ENCODE results near the gene IL17RB.

Gene IL17RB

DNA sequence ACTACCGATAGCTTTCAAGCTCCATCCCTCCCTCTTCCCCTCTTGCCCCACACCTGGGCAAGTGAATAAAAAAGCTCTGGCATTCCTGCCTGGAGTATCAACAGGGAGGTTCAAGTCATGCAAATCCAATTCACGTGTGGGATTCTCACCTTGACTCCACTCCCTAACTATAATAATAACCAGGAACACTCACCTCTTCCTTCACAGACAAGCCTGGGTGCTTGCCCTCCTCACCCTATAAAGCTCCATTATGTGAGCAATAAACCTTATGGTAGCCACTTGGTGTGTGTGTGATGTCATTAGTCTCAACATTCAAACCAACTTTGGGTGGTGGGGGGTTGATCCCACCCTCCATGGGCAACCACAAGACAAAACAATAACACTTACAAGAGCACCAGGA is 16.8 kb upstream of the IL17RB start:
- no peak for DNase-seq (ENCODE audit: low read depth)

DNA sequence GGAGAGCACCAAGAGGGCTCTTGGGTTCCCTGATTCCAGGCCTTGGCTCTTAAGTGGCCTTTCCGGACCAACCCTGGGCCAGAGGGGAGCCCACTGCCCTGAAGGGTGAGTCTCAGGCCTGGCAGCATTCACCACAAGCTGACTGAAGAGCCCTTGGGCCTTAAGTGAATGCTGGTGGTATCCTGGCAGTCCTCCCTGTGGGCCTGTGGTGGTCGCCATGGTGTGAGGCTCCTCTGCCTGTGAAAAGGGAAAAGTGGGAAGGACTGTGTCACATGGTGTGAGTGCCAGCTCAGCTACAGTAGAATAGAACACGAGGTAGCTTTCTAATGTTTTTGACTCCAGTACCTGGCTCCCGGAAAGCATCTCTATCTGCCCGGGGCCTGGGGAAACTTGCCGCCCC is 15.4 kb upstream of the IL17RB start:
- DNase-seq (ENCODE audit: low read depth), result no peak

DNA sequence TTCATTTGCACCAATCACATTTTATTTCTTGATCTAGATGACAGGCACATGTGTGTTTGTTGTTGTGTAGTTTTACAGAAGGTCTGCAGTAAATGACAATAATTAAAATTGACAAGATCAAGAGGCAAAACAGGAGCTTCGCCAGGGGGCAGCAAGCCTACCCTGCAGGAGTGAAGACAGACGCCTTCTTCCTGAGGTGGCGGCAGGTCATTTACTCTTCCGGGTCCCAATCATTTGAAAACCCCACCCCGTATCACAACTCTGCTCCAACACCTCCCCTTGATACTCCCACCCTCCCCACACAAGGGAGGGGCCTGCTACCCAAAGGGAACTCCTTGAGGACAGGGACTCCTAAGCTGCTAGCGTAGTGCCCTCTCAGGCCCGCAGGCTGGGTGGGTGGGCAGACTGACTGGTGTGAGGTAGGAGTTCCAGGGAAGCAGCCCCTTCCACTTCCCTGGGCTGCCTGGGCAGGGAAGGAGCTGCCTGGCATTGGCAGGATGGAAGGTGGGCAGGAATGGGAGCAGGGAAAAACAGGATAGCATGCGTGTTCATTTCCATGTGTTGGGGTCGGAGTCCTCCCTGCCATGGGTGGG is 13.2 kb upstream of the IL17RB start:
- no peak for DNase-seq (ENCODE audit: low read depth)

DNA sequence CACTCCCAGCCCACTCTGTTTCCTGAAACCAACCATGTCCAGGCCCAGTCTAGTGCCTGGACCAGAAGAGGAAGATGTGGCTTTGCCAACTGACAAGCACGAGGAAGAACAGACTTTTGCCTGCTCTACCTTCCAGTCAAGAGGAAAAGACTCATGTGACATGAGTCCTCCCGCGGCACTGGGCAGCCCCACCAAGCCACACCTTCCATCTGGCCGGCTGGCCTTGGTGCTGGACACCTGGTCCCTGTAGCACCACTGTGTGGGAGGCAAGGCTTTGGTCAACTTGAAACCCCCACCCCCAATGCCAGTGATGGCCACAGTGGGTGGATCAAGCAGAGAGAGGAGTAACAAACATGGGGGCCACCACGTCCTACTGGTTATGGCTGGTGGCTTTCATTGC is 12.7 kb upstream of the IL17RB start:
- DNase-seq (ENCODE audit: low read depth), result no peak

DNA sequence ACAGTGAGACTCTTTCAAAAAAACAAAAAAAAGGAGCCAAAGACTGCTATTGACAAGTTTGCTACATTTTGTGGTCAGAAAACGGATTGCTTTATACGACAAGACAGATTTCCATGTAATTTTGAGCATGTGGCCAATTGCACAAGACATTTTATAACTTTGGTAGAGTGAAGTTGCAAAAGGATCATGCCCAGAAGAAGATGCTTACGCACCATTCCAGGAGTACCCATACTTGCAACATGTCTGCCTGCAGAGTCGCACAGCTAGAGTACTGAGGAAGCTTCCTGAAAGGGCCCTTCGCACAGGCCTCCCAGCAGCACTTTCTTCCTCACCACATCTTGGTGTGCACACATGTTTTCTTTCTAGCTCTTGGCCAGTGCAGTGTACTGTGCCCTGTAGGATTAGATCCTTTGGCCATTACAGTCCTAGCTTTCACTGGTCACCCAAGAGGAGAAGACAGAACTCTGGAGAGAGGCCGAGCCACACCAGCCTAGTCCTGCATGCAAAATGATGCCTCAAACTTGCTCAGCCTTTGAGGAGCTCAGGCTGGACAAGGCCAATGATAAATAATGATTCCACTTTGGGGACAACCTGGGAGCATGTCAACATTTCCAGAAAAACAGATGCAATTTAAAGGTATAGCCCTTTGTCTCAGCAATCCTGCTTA is 11.8 kb upstream of the IL17RB start:
- no peak for DNase-seq (ENCODE audit: low read depth)

DNA sequence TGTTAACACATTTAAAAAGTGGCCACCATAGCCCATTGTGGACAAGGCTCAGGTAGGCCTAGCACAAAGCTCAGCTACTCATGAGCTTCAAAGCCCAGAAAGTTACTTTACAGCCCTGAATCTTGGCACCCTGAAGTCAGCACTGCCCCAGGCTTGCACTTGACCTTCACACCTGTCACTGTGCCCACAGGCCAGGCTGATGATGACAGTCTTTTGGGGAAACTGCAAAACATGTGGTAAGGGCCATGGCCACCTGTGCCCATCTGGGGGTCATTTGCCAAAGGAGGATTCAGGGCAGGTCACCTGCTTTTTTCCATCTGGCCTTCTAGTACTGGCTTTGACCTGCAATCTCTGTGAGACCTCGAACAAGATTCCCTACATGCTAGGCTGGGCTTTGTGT is 11.1 kb upstream of the IL17RB start:
- no peak for DNase-seq (ENCODE audit: low read depth)

DNA sequence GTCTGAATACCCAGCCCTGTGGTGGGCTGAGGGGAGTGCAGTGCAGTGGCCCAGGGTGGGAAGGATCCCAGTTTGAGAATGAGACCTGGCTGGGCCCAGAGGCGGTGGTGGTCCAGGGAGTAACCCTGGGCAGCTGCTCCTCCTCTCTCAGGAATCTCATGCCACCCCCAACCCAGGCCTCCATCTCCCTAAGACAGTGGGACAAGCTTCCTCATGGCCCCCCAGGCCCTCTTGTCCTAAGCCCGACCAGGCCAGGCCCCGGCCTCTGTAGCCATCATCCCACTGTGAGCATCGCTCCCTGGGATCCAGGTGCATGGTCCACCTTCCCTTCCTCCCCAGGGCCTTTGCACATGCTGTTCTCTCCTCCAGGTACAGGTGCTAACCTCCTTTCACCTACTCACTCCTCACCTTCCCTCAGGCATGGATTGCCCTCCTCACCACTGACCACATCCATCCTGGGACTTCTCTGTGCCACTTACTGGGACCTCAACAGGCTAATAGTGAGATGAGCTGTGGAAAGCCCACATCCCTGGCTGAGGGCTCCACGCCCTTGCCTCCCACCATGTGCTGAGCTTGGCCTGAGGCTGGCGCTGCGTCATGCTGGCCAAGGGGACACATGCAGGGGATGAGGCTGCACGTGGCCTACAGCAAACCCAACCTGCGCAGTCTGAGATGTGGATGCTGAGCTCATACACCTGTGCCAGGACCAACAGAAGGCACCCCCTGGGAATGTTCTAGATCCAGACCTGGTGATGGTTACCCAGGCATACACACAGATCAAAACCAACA is 10.1 kb upstream of the IL17RB start:
- DNase-seq (ENCODE audit: low read depth), result no peak

DNA sequence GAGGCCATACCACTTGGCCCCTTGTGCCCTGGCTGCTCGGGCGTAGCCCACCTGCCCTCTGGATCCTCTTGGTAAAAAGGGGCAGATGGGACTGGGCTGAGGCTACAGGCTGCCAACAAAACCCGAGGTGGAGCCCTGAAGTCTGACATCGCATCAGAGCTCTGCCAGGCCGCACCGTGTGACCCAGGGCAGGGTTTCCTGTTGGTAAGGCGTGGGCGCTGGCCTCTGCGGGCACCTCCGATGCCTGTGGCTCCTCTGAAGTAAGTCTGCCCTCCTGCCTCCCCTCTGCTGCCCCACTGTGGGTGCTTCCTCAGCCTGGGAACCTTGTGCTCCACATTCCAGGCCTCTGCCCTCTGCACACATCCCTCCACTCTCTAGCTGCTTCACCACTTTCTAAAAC is 9.0 kb upstream of the IL17RB start:
- no peak for DNase-seq (ENCODE audit: low read depth)

DNA sequence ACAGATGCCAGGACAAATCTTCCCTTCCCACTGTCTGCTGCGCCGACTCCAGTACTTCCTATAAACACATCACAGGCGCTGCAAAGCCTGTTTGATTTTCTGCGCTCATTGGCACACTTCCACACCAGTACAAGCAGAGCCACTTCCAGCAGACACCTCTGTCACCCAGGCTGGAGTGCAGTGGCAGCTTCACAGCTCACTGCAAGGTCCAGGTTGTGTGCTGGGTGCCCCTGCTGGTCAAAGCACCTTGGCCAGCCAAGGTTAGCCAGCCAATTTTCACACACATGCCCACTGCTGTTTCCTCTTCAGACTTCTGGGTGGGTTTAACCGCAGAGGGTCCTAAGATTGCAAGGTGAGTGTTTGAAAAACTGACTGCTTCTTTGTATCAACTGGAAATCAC is 5.1 kb upstream of the IL17RB start:
- no peak for DNase-seq (ENCODE audit: low read depth)

DNA sequence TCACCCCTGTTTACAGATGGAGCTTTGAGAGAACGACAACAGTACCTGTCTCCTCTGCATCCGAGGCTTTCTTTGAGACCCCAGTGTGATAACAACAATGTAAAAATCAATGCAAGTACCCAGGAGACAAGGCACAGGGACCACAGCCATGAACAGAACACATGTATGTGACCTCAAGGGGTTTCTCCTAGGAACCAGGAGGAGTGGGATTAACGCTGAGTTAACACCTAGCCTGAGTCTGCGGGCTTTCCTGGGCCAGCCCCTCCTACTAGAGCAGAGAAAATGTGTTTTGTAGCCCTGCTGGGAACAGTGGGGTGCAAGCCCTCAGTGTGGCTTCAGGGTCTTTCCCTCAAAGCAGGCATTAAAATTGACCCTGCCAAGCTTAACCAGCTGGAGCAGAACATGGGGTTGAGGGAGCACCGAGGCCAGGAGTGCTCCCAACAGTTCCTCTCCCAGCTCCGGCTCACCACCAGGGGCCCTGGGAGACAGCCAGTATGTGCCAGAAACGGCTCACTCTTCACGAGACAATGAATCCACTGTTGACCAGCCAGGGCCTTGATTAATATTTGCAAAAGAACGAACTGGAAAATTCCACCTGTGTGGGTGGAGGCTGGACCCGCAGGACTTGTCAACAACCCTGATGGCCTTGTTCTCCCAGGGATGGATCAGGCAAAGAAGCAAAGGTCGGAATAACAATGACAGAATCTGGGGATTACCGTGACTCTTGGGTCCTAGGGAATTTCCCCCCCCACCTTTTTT is 3.8 kb upstream of the IL17RB start:
- DNase-seq (ENCODE audit: low read depth), result no peak

DNA sequence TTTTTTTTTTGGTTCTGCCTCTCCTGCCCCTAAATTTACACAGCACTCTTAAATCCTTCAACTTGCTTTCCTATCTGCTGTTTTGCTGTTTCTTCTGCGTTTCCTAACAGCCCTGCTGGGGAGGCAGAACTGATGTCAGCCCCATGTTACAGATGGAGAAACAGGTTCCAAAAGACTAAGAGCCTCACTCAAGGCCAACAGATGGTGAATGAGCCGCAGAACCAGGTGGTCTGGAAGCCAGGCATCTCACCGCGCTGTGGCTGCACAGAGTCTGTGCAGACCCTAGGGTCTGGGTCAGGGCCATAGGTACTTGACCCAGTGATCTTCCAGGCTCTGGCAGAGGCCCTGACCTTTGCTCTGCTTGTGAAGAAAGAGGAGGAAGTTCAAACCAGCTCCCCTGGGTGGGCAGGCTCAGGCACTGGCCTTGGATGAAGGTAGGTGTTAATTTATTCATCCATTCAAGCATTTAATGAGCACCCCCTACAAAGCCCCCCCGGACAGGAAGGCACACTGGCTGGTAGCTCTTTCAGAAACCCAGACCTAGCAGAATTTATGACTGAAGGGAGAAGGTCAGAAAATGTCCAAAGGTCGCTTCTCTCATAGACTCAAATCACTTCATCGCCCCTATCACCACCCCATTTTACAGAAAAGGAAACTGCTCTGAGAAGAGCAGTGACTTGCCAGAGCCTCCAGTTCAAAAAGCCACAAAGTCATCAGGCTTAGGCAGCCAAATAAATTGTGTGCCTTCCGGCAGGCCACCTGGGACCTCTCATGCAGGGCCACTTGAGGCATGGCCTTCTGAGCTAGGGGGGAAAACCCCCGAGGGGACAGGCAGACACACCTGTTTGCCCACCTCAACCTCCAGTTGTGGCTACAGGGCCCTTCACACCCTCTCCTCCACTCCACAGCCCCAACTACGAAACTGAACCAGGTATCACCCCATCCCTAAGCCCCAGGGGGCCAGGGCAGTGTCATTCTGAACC is 2.9 kb upstream of the IL17RB start:
- DNase-seq (ENCODE audit: low read depth), result no peak

DNA sequence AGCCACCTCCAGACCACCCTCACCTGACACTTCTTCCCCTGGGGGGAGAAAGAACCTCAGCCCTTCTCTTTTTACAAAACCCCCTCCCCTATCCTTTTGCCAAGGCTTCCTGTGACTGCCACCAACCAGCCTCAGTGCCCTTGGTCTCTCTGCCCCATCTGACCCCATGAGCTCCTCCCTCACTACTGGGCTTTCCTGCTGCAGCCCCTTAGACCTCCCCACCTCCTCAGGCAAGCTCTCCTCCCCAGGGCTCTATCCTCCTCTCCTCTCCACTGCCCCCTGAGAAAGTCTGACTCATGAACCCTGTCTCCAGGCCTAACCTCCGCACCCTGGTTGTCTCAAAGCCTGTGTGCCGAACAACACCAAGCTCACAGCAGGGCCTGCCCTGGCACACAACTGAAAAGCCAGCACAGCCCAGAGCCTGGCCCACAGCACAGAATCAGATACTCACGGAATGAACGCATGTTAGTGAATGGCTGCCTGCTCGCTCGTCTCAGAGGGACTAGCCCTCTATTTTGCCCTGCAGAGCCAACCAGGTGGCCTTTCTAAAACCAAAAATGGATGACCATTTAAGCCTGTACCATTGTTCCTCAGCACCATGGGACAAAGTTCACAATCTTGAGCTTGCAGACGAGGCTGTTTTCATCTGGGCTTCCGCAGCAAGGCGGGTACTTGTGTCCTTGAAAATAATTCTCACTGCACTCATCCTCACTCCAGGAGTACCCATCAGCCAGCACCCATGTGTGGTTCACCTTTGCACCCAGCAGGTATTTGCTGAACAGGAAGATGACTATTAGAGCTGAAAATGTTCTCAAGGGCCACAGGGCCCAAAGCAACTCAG is 1.9 kb upstream of the IL17RB start:
- no peak for DNase-seq (ENCODE audit: low read depth)

DNA sequence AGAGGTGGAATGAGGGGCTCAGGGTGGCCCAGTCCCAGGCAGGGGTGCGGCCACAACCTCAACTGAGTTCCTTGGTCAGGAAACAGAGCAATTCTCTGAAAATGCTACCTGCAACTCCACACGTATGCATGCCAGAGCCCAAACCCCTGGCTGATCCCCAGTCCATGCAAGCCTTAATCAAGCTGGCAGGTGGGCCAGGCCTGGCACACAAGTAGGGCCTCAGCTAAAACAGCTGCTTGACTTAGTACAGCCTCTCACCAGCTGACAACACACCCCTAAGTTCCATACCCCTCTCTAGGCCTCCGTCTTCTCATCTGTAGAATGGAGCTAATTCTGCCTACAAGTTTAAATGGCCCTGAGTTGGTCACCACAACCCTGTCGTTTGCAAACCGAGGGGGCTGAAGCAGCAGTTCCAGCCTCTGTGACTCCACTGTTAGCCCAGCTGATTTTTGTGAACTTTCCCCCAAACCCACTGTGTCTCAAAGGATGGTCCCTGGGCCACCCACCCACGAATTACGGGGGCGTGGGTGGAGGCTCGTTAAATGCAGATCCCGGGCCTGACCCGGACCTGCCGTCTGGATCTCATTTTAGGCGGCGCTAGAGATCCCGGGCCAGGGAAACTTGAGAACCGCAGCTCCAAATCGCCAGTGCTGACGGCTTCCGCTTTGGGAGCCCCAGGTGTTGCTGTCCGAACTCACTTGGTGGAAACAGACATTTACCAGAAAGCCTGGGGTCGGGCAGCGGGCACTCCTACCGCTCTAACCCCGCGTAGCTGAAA is 1.1 kb upstream of the IL17RB start:
- no peak for DNase-seq (ENCODE audit: low read depth)

DNA sequence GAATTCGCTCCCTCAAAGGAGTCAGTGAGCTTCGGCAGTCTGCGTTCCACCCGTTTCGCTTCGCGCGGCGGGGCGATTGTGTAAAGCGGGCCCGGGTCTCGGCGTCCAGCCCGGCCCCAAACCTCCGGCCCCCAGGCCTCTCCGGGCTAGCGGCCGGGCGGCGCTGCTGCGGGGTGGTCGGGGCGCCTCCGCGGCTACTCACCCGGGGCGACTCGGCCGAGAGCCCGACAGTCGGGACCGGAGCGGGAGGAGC is 561 bp upstream of the IL17RB start:
- DNase-seq (ENCODE audit: low read depth), result no peak

DNA sequence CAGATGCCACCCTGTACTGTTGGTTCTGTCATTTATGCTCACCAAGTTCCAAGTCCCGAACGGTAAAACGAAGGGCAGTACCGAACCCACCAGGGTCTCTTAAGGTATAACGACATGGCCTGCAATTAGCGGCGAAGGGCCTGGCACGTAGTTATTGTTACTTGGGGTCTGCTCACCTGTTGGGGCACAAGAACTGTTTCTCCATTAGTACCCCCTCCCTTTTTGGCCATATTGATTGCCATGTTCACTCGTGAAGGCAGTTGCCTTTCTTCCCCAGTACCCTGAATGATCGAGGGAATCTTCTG is 435 bp downstream of the IL17RB start:
- no peak for DNase-seq (ENCODE audit: low read depth)

DNA sequence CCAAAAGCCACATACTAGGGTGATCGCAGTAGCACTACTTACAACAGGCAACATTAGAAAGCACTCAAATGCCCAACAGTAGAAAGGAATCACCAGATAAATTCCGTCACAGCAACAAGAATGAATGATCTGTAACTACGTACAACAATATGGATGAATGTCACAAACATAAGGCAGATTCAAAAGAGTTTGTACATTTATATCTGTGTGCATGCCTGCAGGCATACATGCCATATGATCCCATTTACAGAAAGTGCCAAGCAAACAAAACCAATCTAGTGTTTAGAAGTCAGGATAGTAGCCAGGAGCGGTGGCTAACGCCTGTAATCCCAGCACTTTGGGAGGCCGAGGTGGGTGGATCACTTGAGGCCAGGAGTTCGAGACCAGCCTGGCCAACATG is 3.5 kb downstream of the IL17RB start:
- no peak for DNase-seq (ENCODE audit: low read depth)

DNA sequence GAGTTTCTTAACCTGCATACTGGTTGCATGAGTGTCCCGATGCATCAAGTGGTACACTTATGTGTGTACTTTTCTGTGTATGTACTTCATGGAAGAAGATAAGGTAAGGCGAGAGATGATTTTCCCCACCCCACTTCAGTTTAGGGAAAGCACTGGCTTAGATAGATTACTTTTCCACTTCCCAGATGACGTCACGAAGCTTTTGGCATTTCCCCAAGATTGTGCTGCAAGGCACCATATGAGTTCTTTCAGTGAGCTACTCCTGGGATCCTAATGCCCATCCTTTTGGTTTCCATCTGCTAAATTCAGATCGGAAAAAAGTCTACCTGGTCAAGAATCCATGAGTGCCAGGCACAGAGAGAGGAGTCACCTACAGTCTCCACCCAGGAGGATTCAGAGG is 4.5 kb downstream of the IL17RB start:
- no peak for DNase-seq (ENCODE audit: low read depth)

DNA sequence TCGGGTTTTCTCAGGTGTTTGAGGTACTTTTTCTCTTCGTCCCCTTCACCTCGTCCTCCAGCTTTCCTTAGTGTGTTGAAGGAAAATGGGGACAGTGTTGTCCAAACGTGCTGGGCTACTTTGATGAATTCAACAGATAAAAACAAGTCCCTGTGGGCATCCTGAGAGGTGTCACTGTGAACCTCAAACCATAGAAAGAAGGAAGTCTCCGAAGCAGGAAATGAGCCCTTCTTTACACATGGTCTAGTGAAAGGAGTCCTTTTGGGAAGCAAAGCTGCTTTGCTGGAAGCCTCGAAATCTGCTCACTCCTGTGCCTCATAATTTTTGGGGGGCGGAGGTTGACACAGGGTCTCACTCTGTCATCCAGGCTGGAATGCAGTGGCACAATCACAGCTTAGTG is 10.6 kb downstream of the IL17RB start:
- no peak for DNase-seq (ENCODE audit: low read depth)

DNA sequence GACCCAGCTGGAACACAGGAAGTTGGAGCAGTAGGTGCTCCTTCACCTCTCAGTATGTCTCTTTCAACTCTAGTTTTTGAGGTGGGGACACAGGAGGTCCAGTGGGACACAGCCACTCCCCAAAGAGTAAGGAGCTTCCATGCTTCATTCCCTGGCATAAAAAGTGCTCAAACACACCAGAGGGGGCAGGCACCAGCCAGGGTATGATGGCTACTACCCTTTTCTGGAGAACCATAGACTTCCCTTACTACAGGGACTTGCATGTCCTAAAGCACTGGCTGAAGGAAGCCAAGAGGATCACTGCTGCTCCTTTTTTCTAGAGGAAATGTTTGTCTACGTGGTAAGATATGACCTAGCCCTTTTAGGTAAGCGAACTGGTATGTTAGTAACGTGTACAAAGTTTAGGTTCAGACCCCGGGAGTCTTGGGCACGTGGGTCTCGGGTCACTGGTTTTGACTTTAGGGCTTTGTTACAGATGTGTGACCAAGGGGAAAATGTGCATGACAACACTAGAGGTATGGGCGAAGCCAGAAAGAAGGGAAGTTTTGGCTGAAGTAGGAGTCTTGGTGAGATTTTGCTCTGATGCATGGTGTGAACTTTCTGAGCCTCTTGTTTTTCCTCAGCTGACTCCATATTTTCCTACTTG is 11.9 kb downstream of the IL17RB start:
- DNase-seq (ENCODE audit: low read depth), result no peak

DNA sequence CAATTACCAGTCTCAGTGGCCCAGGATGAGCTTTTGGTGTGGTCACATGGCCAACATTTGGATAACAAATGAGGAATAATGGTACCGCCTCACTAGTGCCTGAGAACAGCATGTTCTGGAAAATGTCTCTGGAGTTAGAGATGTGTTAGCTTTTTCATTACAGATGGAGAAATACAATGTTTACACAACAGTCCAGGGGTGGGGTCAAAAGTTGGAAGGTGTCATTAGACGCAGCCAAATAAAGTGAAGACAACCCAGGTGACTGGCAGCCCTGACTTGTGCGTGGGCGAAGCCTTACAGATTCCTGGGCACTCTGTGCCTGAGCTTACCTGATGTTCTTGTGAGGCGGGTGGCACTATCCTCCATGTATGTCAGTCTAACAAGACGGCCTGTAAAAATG is 12.8 kb downstream of the IL17RB start:
- DNase-seq (ENCODE audit: low read depth), result no peak
